OCI-M1 (cell line): Measurements from ENCODE around the gene WDR19.
"Not testable (repeated sequence)": the region's sequence is repeated elsewhere in the genome, so short reads cannot be mapped to it uniquely, and the experiment has no call there.

Source experiments
- DNase-seq: peaks from one replicate; lab custom pipeline; 2025; lab: John Stamatoyannopoulos, UW

The WDR19 gene

DNA sequence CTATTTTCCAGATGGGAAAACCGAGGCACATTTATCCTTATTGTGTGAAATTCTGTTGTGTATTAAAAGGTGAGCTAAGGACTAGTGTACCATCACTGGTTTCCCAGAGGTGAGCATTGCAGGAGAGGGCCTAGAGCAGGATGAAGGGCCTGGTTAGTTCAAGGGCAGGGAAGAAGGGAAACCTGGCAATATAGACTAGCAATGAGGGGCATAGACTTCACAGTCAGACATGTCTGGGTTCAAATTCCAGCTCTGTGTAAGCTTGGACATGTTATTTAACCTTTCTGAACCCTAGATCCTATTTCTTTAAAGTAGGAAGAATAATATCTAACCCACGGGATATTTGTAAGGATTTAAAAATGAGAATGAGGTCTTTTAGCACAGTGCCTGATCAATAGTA lies 50.8 kb downstream of the WDR19 start:
- DNase-seq: no peak

- no peak for DNase-seq
Observed at GRCh38 chr4:39233783-39234182, 51.5 kb downstream of the WDR19 start.

- no peak for DNase-seq
Observed at GRCh38 chr4:39235021-39235420, 52.7 kb downstream of the WDR19 start.

DNA sequence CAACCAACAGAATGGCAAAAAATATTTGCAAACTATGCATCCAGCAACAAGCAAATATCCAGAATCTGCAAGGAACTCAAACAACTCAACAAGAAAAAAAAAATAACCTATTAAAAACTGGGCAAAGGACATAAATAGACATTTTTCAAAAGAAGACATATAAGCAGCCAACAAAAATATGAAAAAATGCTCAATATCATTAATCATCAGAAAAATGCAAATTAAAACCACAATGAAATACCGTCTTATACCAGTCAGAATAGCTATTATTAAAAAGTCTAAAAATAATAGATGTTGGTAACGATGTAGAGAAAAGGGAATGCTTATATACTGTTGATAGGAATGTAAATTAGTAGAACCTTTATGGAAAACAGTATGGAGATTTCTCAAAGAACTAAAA lies 53.4 kb downstream of the WDR19 start:
- DNase-seq: no peak

DNA sequence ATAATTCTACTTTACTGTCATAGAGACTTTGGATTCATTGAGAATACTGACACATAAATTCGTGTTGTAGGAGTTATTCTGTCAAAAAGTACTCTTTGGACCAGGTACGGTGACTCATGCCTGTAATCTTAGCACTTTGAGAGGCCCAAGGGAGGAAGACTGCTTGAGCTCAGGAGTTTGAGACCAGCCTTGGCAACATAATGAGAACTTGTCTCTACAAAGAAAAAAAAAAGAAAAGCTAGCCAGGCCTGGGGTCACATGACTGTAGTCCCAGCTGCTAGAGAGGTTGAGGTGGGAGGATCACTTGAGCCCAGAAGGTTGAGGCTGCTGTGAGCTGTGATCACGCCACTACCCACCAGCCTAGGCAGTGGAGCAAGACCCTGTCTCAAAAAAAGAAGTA lies 54.9 kb downstream of the WDR19 start:
- DNase-seq: no peak

GRCh38 chr4:39243462-39243861 lies 61.1 kb downstream of the WDR19 start:
- no peak for DNase-seq

- DNase-seq: peak; percentile 12
Observed at GRCh38 chr4:39255266-39255665, 72.9 kb downstream of the WDR19 start.

DNA sequence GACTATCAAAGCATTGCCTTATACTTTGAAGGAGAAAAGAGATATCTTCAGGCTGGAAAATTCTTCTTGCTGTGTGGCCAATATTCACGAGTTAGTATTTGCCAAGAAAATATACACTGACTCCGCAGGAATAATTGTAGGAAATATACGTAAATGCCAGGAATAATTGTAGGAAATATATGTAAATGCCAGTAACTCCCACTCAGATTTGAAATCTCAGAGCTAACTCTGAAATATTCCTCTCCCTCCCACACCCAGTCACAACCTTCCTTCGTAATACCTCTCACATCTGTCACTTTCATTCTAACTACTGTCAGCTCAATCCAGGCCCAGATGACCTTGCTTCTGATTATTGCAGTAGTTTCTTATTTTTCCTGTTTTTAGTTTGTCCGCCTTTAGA lies 73.5 kb downstream of the WDR19 start:
- DNase-seq: no peak

GRCh38 chr4:39256436-39256835 lies 74.1 kb downstream of the WDR19 start:
- no peak for DNase-seq

- no peak for DNase-seq
Observed at GRCh38 chr4:39259571-39260330, 77.4 kb downstream of the WDR19 start.

DNA sequence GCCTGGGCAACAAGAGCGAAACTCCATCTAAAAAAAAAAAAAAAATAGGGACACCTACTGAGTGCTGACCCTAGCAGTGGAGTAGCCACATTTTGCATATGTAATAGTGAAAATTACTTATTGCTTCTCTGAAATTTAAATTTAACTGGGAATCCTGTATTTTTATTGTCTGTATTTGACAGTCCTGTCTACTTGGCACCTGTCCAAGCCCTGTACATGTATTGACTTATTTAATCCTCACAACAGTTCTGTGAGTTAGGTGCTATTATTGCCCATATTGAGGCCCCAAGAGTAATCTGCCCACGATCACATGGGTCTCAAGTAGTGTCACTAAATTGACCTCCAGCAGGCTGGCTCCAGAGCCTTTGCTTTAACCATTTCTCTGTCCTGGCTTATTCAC lies 81.6 kb downstream of the WDR19 start:
- DNase-seq: no peak

GRCh38 chr4:39274503-39274902 lies 92.2 kb downstream of the WDR19 start:
- DNase-seq: no peak

- DNase-seq: not testable (repeated sequence)
Observed at GRCh38 chr4:39277661-39278060, 95.3 kb downstream of the WDR19 start.

- no peak for DNase-seq
Observed at GRCh38 chr4:39278476-39278875, 96.1 kb downstream of the WDR19 start.

DNA sequence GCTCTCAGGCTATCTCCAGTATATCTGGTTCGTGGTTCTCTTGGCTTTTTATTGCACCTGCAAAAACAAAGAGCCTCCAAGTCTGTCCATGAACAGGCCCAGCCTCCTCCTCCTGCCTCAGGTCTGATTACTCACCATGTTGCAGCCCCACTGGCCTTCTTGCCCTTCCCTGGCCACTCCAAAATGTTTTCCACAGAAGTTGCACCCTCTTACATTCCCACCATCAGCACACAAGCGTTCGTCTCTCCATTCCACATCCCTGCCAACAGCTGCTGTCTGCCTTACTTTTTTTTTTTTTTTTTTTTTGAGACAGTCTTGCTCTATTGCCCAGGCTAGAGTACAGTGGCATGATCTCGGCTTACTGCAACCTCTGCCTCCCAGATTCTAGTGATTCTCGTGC lies 97.1 kb downstream of the WDR19 start:
- no peak for DNase-seq

DNA sequence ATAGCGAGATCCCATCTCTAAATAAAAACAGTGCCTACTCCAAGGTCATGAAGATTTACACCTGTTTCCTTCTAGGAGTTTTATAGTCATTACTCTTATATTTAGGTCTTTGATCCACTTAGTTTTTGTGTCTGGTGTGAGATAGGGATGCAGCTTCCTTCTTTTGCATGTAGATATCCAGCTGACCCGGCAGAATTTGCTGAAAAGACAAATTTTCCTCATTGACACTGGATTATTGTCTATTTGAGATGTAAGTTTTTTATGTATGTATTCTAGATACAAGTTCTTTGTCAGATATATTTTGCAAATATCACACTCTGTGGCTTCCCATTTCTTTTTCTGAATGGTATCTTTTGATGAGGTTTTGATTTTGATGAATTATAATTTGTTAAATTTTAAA lies 98.4 kb downstream of the WDR19 start:
- DNase-seq: no peak

DNA sequence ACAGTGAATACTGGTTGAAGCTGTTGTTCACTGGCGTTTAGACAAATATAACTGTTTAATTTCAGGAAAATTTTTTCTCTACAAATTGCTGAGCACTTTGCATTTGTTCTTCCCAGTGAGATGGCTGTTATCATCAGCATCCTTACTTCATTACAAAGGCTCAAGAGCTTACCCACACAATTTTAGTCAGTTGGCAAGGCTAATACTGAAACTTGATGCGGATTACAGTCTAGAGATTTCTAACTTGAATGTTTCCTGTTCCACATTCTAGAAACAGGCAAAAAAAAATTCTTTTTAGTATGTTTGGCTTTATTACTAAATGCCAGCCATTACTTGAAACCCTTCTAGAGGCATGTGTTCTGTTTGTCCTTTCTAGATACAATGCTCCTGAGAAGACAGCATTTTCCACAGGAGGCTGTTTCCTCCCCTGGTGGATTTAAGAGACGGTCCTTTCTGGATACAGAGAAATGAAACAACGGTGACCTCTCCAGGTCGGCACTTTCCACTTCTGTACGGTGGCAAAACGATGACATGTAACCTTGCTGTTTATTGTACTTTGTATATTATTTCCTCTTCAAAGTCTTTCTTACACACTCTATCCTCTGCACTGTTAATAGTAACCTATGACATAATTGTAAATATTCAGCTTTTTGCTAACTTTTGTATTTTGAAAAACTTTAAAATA lies 102.9 kb downstream of the WDR19 start:
- DNase-seq: no peak

DNA sequence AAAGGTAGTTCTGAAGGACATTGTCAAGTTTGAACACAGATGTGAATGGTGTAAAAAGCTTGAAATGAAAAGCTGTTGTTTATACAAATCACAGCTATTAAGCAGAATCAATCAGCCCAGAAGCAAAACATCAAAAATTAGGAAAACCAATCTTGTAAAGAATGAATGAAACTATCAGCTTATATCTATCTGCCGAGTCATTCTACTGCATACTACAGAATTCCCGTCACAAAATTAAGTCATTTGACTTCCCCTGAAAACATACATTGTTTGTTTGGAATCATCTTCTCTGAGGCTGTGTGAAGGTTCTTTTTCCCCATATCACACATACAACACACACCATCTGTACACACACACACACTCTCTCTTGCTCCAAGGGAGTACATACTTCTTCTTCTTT lies 103.5 kb downstream of the WDR19 start:
- no peak for DNase-seq

DNA sequence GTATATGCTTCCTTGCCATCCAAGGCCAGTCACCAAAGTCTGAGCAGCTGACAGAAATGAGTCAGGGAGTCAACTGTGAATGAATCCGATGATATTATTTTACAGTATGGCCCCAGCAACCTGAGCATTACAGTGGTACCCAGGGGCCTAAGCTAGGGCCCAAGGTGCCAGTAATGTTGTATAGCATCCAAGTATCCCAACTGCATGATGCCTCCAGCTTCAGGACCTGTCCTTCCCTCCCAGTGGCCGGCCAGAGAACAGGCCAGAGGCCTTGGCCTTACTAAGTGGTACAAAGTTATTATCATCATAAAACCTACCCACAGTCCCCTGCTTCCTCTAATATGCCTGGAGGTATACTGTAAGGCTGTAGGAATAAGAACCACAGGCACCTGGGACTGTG lies 103.9 kb downstream of the WDR19 start:
- DNase-seq: no peak

GRCh38 chr4:39287223-39287622 lies 104.9 kb downstream of the WDR19 start:
- DNase-seq: no peak

- DNase-seq: no peak
Observed at GRCh38 chr4:39291686-39292085, 109.4 kb downstream of the WDR19 start.

DNA sequence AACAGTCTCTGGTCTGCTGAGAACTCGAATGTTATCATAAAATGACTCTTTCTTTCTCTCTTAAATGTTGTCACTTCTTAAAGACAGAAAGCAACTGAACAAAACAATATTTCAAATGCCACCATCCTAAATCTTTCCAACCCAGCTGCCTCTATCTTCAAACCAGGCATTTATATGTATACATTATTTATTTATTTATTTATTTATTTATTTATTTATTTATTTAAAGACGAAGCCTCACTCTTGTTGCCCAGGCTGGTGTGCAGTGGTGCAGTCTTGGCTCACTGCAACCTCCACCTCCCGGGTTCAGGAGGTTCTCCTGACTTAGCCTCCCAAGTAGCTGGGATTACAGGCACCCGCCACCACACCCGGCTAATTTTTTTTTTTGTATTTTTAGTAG lies 110.1 kb downstream of the WDR19 start:
- not testable (repeated sequence) for DNase-seq

- no peak for DNase-seq
Observed at GRCh38 chr4:39295784-39296183, 113.5 kb downstream of the WDR19 start.

DNA sequence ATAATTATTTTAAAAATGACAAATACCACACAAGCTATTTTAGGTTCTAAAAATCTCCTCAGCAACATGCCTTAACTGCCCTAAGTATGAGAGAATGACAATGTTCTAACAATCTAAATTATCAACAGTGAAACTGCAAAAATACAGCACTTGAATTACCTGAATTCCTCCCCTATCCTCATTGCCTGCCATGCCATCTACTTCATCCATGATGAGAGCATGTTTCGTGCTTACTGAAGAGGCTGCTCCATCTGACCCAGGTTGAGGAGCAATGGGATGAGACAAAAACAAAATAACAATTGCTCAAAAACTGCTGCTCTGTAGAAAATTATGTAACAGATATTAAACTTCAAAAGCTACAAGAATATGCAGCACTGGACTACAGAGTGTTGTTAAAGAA lies 120.6 kb downstream of the WDR19 start:
- no peak for DNase-seq
